NCI-H510A treated with DMSO at 0.1 percent for 48 hours (cell line): ENCODE measurements around the gene SECISBP2L.

ENCODE experiments used
- DNase-seq: peaks from one replicate; lab custom pipeline; 2025; lab: John Stamatoyannopoulos, UW

The SECISBP2L gene

DNA sequence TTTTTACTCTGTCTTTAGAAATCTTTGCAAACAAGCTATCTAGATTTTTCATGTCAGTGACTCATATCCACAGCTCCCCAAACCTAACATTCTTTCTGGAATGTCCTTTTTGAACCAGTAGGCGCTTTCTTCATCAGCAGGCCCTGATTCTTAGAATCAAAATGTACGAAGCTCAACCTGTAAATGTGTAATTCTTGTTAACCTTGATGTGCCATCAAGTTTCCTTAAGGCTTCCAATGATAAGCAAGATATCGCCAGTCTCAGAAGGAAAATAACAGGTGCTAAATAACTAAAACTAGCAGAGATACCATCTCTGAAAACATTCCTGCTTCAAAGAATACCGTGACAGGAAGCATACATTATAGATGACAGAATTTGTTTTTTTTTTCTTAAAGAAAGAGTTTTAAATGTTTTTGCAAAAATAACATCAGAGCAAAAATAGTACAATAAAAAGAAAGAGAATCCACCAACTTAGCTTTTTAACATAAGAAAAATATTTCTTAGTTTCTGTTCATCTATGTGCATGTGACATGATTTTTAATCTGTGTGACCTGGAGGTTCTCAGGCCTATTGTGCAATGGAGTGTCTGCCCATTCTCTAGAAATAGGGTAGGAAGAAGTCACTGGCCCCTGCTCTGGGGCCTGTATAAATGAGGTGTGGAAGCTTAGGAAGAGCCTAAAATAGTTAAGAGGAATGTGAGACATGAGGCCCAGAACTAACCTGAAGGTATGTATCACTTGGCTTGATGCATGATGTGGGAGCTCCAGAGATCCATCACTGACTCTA, 14.7 kb upstream of the SECISBP2L start:
- no peak for DNase-seq

DNA sequence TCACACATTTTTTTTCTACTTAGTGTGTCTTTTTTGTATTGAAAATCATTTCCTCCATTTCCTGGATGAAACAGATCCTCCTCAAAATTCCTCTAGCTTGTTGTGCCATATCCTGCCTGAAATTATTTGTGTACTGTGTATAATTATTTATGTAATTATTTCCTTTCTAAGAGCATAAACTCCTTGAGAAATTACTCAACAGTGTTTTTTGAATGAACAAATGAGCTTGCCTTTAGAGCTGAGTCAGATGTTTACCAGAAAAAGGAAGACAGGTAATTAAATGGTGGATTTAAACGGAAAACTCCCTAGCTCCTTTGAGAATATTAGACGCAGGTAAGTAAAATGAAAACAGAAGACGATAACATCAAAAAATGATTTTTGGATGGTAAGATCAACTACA, 13.2 kb upstream of the SECISBP2L start:
- no peak for DNase-seq

DNA sequence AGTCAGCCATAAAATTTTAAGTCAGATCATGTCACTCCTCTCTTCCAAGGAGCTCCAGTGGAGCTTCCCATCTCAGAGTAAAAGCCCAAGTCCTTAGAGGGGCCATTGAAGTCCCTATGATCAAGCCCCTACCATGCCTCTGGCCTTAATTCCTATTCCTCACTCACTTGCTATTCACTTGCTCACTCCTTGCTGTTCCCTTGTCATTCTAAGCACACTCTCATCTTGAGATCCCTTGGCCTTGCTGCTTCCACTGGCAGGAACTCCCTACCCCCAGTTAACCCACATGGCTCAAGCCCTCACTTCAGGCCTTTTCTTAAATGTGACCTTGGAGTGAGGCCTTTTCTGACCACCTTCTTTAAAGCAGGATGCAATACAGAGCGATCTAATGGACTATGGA, 12.3 kb upstream of the SECISBP2L start:
- DNase-seq = no peak

DNA sequence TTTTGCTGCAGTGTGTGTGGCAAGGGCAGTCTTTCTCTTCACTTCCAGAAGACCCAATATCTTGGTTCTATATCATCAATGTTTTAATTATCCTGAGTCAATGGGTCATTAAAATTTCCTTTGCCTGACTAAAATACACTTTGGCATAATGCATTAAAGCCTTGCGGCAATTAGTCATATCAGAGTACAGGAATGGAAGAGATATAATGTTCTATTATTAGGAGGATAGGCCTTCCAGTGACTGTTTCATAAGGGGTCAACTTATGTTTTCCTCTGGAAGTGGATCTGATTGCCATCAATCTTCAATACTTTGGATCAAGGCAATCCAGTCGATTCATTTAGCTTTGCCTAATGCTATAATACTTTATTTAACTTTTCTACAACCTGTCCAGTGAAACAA, 9.4 kb upstream of the SECISBP2L start:
- no peak for DNase-seq

DNA sequence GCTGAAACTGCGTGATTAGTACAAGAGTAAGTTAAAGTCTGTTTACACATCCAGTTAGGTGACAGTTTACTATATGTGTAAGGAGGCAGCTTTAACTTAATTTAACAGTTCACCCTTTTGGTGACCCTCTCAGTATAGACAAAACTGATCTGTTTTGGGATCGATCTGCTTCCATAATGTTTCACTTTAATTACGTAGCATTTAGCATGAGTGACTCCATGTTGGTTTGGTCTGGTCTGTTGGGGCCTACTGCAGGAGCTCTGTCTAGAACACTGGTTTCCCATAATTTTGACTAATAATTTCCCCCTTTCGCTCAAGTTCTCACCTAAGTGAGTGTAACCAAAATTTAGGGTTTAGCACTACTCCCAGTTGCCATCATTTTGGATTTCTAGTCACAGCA, 6.4 kb upstream of the SECISBP2L start:
- no peak for DNase-seq

DNA sequence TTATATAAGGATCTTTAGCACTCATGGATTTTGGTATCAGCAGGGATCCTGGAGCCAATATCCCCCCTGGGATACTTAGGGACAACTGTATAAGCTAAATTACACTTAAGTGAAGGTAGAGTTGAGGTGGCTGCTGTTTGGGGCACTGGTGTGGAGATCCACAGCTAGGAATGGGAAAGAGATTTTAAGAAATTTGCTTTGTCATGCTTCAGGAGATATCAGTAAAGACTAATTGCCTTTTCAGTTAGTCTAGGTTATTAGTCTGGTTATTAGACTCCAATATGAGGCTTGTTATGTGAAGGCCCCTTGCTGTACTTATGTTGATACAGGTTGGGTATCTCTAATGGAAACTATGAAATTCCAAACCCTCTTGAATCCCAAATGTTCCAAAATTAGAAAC, 1.2 kb upstream of the SECISBP2L start:
- no peak for DNase-seq

DNA sequence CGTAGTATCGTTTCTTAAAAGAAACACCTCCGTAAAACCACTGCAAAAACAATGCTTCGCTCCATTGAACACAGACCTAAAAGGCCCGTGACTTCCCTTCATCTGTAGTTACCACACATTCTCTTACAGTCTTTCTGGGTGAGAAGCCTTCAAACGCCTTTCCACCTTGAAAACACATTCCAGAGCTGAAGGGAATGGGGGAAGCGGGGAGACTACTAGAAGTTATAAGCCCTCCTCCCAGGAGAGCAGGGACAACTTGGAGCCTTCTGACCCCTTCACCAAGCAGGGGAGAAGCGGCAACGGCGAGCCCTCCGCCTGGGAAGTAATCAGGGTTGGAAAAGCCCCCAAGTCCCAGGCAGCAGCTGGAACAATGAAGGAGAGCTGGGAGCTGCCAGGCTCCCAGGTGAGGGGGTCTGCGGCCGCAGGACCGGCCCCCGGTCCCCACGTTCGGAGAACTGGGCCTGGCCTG, 461 bp downstream of the SECISBP2L start:
- peak; percentile 1 for DNase-seq

DNA sequence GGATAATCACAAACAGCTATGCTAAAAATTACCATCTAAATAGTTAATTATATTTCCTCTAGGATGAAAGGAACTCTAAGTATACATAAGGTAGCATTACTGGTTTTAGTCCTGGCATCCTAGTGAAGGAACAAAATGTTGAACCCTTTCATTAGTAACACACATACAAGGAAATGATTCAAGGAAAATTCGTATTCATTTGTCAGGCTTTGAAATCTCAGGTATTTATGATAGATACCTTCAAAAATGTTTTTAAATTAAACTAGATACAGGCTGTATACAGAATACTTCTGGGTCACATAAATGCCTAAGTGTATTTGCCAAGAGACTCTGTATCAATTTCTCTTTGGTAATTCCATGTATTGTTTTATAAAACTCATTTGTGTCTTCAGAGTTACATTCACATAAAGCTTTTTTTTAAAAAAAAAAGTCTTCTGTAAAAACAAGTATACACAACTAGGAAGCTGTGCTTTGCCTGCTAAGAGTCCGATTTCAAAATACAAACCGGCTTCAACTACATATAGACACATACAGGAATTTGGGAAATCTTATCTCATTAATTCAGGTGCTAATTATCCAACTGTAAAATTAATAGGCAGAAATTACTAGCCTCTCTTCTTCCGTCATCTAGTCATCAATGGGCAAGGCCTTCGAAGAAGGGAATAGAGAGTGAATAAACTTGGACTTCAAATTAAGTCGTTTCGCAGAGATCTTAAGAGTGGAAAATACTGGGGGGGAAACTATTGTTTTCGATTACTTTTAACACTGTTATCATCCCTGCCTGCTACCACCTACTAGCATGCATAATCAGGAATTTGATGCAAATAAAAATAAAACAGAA, 1.3 kb downstream of the SECISBP2L start:
- DNase-seq = no peak

DNA sequence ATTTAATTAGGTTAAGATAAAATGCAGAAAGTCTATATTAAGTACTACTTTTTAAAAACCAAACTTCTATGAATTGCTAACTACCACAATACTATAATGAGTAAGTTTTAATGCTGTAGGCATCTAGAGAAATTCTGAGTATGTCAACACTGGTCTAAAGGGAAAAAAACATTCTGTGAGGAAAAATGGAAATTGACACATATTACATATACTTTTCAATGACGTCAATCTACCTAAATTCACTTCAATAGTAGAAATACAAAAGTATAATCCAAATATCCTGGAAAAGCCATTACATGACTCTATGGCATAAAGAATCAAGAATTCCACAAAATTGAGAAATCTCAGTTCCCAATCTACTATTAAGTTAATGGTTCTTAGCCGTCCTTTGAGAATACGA, 2.2 kb downstream of the SECISBP2L start:
- DNase-seq = no peak

DNA sequence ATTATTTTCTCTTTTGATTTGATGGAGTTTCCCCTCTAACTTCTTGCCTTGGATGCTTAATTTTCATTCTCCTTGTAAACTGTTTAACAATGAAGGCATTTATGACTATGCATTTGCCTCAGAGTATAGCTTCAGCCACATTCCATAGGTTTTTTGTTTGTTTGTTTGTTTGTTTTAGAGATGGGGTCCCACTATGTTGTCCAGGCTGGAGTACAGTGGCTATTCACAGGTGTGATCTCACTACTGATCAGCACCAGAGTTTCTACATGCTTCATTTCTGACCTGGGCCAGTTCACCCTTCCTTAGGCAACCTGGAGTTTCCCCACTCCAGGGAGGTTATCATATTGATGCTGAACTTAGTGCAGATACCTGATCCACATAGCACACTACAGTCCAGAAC, 4.1 kb downstream of the SECISBP2L start:
- no peak for DNase-seq

DNA sequence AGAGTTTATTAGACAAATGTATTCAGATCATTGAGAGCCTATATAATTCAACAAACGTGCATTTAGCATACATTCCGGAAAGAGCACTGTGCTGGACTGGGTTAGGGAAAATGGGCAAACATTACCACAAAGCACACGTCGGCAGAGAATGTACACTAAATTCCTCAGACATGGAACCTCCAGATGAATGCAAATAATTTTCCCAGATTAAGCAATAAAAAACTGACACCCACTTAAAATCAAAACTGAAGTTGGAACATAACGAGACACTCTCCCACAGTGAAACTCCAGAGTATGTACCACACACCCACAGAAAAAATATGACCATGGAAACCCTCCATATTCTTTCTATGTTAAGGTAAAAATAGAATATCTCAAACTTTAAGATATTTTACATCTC, 4.8 kb downstream of the SECISBP2L start:
- no peak for DNase-seq

DNA sequence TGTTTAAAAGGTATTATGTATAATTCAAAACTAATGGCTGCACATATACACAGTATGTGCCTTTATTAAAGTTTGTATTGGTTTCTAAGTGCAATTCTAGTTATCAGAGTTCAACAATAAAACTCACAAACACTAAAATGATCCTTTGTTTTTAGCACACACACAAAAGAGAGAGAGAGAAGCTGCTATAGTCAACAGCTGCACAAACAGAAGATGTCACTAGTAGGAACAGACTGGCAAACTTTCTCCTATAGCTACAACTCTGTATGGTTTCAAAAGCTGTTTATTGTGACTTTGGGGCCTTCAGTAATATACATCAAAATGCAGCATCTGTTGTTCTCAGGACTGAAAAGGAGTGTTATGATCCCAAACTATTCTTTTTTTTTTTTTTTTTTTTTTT, 6.1 kb downstream of the SECISBP2L start:
- DNase-seq = peak; percentile 1

DNA sequence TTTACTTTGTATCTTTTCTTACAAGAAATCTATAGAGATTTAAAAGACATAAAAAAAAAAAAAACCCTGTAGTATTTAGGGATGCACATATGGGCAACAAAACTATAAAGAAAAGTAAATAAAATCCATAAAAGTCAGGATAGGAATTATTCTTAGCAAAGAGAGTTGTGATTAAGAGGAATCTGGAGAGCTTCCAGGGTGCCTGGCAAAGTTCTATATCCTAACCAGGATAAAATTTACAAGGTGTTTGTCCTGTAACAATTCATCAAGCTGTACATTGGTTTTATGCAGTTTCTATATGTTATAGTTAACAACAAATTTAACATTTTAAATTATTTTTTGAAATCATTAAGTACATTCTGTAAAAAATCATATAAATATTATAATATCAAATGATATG, 7.9 kb downstream of the SECISBP2L start:
- no peak for DNase-seq

DNA sequence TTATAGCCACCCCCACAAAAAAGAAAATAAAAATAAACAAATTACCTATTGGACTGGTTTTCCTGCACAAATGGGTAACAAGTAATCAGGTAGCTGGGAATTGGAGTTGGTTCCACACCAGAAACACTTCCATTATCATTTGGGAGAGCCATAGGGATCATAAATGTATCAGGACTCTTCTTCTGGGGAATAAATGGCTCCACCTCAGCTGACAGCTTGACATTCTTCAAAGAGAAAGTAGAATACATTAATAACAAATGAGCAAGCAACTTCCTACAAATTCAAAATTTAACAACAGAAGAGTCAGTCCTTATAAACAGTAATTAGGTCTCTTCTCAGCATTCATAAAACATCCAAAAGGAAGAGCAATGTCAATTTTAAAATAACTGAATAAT, 8.7 kb downstream of the SECISBP2L start:
- DNase-seq = no peak

DNA sequence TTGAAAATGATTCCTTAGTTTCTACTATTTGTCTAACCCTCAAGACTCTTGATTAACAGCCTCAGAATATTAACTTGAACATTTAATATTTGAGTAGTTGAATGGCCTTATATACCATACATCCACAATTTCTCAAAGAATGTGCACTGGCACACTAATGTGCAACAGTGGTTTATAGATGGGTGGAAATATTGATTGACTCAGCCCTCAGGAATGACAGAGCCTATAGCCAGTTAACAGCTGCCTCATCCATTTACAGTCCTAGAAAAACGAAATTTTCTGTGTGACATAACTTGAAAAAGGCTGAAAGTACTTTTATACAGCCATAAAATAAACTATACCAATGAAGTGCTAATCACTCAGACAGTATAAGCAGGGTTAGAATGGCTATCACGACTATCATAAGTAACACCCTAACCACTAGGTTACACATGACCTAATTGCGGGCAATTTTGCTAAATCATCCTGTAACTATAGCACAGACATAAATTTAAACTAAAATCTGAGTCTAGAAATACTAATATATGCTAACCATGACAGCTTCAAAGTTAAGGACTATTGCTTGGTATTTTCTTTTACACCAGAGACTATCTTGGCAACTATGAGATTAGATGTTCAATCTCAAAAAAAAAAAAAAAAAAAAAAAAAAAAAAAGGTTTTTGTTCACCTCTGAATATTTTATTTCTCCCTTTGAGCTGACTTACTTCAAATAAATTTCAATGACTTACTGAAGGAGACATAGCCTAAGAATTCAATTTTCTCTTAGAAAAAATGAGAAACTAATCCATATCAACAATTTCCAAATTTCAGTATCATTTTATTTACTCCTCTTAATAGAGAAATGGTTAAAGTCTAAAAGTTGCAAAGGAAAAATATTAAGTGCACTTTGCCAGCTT, 9.3 kb downstream of the SECISBP2L start:
- DNase-seq = no peak

DNA sequence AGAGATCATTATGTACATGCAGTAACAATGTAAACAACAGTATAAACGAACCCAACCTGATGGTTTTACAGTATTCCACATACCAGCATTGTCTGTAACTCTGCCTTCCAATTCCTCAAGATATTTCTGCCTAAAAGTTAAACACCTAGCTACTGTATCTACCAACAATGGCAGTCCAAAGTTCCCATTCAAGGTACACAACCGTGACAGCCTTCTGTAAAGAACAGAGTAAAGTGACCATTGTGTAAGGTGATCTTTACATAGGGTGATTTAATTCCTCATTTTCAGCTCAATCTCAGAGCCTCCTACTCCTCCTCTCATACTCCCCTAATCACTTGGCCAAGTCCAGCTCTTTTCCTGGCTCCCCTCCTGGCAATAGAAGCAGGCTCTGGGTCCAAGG, 10.4 kb downstream of the SECISBP2L start:
- no peak for DNase-seq

DNA sequence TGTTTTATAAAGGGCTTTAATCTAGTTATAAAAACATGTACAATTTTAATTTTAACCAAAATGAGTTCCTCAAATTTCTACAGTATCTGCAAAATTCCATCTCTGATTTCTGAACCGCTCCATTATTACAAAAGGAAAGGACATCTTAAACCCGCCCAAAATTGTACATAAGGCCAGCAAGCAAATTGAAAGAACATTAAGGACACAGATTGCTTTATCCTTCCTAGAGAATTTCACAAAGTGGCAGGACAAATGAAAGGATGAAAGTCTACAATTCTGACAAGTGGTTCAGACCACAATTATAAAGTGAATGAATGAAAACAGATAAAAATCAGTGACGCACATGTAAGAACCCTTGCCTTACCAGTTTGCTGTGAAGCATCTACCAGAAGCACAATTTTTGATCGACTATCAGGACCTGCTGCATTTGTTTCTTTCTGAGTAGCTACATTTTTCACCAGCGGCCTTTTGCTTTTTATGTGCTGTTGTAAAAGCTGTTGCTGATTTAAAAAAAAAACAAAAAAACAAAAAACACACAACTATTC, 13.6 kb downstream of the SECISBP2L start:
- no peak for DNase-seq

DNA sequence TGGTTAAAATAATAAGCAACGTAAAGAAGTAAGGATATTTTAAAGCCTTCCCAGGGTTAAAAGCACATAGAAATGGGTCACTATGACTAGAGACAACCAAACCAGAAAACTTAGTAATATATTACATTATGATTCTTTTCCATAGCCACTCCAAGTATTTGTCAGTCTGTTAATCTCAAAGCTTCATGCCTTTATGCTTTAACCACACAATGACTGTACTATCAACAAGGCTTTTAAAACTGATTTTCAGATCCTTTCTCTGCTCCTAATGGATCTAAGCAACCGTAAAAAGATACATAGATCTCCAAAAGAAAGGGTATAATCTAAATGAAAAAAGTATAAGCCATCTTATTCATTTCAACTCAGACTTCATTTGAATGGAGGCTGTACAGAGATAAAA, 14.4 kb downstream of the SECISBP2L start:
- no peak for DNase-seq

DNA sequence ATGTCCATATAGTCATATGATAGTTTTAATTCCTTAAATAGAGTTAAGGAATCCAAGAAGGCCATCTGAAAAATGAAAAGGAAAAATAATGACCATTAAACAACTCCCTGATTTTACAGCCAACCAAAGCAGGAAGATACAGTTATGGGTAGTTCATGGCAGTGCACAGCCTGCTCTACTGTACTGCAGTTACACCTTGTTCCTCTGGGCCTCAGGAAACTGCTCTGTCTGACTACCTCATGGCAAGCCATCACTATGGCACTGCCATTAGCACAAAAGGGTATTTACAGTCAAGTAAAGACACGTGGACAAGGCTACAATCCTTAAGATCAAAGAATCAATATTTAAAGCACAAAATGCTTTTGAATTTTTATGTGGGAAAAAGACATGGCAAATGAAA, 19.5 kb downstream of the SECISBP2L start:
- DNase-seq = no peak

DNA sequence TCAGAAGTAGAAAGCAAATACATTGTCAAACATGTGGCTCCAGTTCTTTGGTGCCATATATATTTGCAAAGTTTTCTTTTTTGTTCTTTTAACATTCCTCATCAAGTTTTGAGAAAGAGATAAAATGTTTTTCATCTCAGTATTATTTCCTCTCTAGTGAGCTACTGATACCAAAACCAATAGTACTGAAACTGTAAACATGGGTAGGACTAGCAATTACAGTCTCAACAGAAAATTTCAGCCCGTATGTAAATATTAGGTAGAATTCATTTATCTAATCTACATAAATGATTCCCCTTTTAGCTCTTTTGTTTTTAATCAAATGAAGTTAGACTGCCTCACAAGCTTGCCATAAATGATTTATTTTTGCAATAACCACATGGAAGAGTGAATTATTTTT, 21.4 kb downstream of the SECISBP2L start:
- DNase-seq = no peak

DNA sequence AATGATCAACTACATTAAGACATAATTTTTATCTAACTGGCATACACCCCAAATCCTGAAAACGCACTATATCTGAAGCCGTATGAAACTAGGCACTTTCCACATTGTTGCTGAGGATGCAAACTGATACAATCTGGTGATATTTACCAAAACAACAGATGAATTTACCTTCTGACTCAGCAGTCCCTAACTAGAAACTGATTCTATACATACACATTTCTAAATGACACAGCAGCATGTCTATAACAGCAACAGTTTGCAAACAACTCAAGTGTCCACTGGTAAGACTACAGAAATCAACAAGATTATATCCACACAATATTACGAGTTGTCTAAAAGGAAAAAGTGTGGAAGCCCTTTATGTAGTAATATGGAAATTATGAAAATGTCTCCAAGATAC, 22.9 kb downstream of the SECISBP2L start:
- no peak for DNase-seq

DNA sequence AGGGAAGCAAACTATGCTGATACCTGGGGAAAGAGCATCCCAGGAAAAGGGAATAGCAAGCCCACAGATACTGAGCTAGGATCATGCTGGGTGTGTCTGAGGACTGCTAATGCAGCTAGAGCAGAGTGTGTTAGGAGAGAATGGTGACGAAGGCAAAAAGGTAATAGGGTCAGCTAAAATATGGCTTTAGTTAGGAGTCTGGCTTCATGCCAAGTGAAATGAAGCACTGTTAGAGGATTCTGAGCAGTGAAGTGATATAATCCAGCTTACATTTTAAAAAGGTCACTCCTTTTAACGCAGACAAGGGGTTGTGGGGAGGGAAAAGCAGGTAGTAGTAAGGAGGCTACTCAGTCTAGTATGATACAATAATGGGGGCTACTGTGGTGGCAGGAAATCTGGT, 30.4 kb downstream of the SECISBP2L start:
- DNase-seq = no peak
